Stimulated activated CD4-positive, alpha-beta T cell treated with anti-CD3 and anti-CD28 coated beads, TNF-alpha, amount 100 ng/mL, for 1 hour (primary cell): ENCODE results near the gene SLC6A20.
"Not testable (repeated sequence)": the region's sequence is repeated elsewhere in the genome, so short reads cannot be mapped to it uniquely, and the experiment has no call there.

Experiments
- DNase-seq, 3 donors: peaks; one replicate each; pipeline ENCODE4 v3.0.0-alpha.2; 2020; ENCODE audit warnings: low read depth in 3 of 3, low spot score in 1 of 3

Gene SLC6A20

GRCh38 chr3:45761831-45762230 is 34.5 kb downstream of the SLC6A20 start:
- no peak for DNase-seq

GRCh38 chr3:45760878-45761711 is 35.2 kb downstream of the SLC6A20 start:
- no peak for DNase-seq

GRCh38 chr3:45759851-45760250 is 36.5 kb downstream of the SLC6A20 start:
- DNase-seq: no peak

- DNase-seq: no peak
Observed at GRCh38 chr3:45758871-45759270, 37.5 kb downstream of the SLC6A20 start.

GRCh38 chr3:45757141-45757540 is 39.2 kb downstream of the SLC6A20 start:
- not testable (repeated sequence) for DNase-seq

GRCh38 chr3:45756055-45756454 is 40.3 kb downstream of the SLC6A20 start:
- DNase-seq: no peak

- DNase-seq: no peak
Observed at GRCh38 chr3:45754461-45754860, 41.9 kb downstream of the SLC6A20 start.

- no peak for DNase-seq
Observed at GRCh38 chr3:45753095-45753494, 43.2 kb downstream of the SLC6A20 start.

GRCh38 chr3:45751537-45752242 is 44.6 kb downstream of the SLC6A20 start:
- DNase-seq: no peak

GRCh38 chr3:45749880-45750279 is 46.5 kb downstream of the SLC6A20 start:
- DNase-seq: no peak

- not testable (repeated sequence) for DNase-seq
Observed at GRCh38 chr3:45749036-45749600, 47.2 kb downstream of the SLC6A20 start.

GRCh38 chr3:45748068-45748467 is 48.3 kb downstream of the SLC6A20 start:
- DNase-seq: no peak

- no peak for DNase-seq
Observed at GRCh38 chr3:45746777-45747622, 49.3 kb downstream of the SLC6A20 start.

- no peak for DNase-seq
Observed at GRCh38 chr3:45746165-45746776, 50.1 kb downstream of the SLC6A20 start.

- DNase-seq: no peak
Observed at GRCh38 chr3:45742461-45743089, 53.8 kb downstream of the SLC6A20 start.

GRCh38 chr3:45741742-45742460 is 54.4 kb downstream of the SLC6A20 start:
- DNase-seq: no peak

- DNase-seq: no peak
Observed at GRCh38 chr3:45741247-45741646, 55.1 kb downstream of the SLC6A20 start.

- DNase-seq: no peak
Observed at GRCh38 chr3:45739991-45740390, 56.3 kb downstream of the SLC6A20 start.

GRCh38 chr3:45737234-45737633 is 59.1 kb downstream of the SLC6A20 start:
- DNase-seq: no peak

- no peak for DNase-seq
Observed at GRCh38 chr3:45736707-45737106, 59.6 kb downstream of the SLC6A20 start.
